GM23338 (cell line): ENCODE data around the gene USP36. TPM values are rescaled to one million over a fixed set of nuclear protein-coding genes. Genes with fewer than 3 reads are reported as not detected.
A peak's percentile ranks its signal among the peaks of the same experiment; 100 is the strongest.

Experiments
- ATAC-seq: fragments of 200-7000 bp; cut with Tn5 transposase; 3 replicates; pipeline ENCODE4 v1.9.1; 2020
- DNase-seq: peaks from one replicate; pipeline ENCODE4 v3.0.0-alpha.2; 2015; ENCODE audit warnings: low spot score
- H2AFZ ChIP-seq: fragments of 200-600 bp; sonication (generic); 2 replicates; pipeline ENCODE4 v1.8.0; 2016; ENCODE audit warnings: antibody characterized with exemption, mild to moderate bottlenecking, moderate library complexity
- H3F3A ChIP-seq: fragments of 200-600 bp; sonication (generic); replicated peaks from 2 replicates; pipeline ENCODE4 v1.8.0; 2017; ENCODE audit warnings: antibody characterized with exemption, mixed run types, low read depth
- H3K27ac ChIP-seq: fragments of 200-600 bp; sonication (generic); 2 replicates; pipeline ENCODE4 v1.6.1; 2016; ENCODE audit warnings: low read depth
- H3K27me3 ChIP-seq: fragments of 200-600 bp; sonication (generic); 2 replicates; pipeline ENCODE4 v1.8.0; 2016; ENCODE audit warnings: mild to moderate bottlenecking, mixed run types, moderate library complexity; ENCODE audit not compliant: insufficient read depth
- H3K36me3 ChIP-seq: fragments of 200-600 bp; sonication (generic); 2 replicates; pipeline ENCODE4 v1.8.0; 2016; ENCODE audit warnings: mild to moderate bottlenecking; ENCODE audit not compliant: insufficient read depth
- H3K4me1 ChIP-seq: fragments of 200-600 bp; sonication (generic); 2 replicates; pipeline ENCODE4 v1.8.0; 2016; ENCODE audit warnings: mild to moderate bottlenecking, moderate library complexity; ENCODE audit not compliant: insufficient read depth
- H3K4me2 ChIP-seq: fragments of 200-600 bp; sonication (generic); 2 replicates; pipeline ENCODE4 v1.7.1; 2017; ENCODE audit warnings: mixed run types
- H3K4me3 ChIP-seq: fragments of 200-600 bp; sonication (generic); 2 replicates; pipeline ENCODE4 v1.6.1; 2016; ENCODE audit warnings: mixed run types
- H3K79me2 ChIP-seq: fragments of 200-600 bp; sonication (generic); replicated peaks from 2 replicates; pipeline ENCODE4 v1.8.0; 2017; ENCODE audit warnings: mild to moderate bottlenecking; ENCODE audit not compliant: insufficient read depth
- H3K9me2 ChIP-seq: fragments of 200-600 bp; sonication (generic); 2 replicates; pipeline ENCODE4 v1.8.0; 2017; ENCODE audit not compliant: insufficient read depth
- H4K20me1 ChIP-seq: fragments of 200-600 bp; sonication (generic); replicated peaks from 2 replicates; pipeline ENCODE4 v1.8.0; 2017; ENCODE audit warnings: mild to moderate bottlenecking; ENCODE audit not compliant: insufficient read depth
- H3K27ac Mint-ChIP-seq: 2 replicates; pipeline ENCODE4 v1.8.0; 2020; ENCODE audit warnings: inconsistent platforms, mild to moderate bottlenecking, moderate library complexity, mixed read lengths
- H3K27me3 Mint-ChIP-seq: 3 replicates; pipeline ENCODE4 v1.8.0; 2022; ENCODE audit warnings: low read depth, mild to moderate bottlenecking, moderate library complexity, mixed read lengths, inconsistent platforms; ENCODE audit not compliant: insufficient read depth, poor library complexity
- H3K36me3 Mint-ChIP-seq: 3 replicates; pipeline ENCODE4 v1.8.0; 2021; ENCODE audit warnings: low read depth, mild to moderate bottlenecking, inconsistent platforms, moderate library complexity, mixed read lengths
- H3K4me1 Mint-ChIP-seq: 3 replicates; pipeline ENCODE4 v1.8.0; 2020; ENCODE audit warnings: mild to moderate bottlenecking, inconsistent platforms, mixed read lengths
- H3K4me3 Mint-ChIP-seq: 3 replicates; pipeline ENCODE4 v1.8.0; 2021; ENCODE audit warnings: moderate library complexity, mild to moderate bottlenecking, inconsistent platforms, mixed read lengths
- H3K9me3 Mint-ChIP-seq: 3 replicates; pipeline ENCODE4 v1.8.0; 2020; ENCODE audit warnings: moderate library complexity, mild to moderate bottlenecking, inconsistent platforms, mixed read lengths
- CREB1 ChIP-seq: fragments of 250-450 bp; sonication (Bioruptor Pico); IDR thresholded peaks from 2 replicates; pipeline ENCODE4 v1.5.0; 2020; ENCODE audit warnings: low read depth, mild to moderate bottlenecking, moderate library complexity
- EZH2 ChIP-seq: fragments of 200-600 bp; sonication (generic); IDR thresholded peaks from one replicate; pipeline ENCODE4 v1.8.0; 2017; ENCODE audit warnings: antibody characterized with exemption, mild to moderate bottlenecking, low read depth; ENCODE audit not compliant: unreplicated experiment
- EZH2phosphoT487 ChIP-seq: fragments of 200-600 bp; sonication (generic); IDR thresholded peaks from one replicate; pipeline ENCODE4 v1.8.1; 2018; ENCODE audit warnings: antibody characterized with exemption; ENCODE audit not compliant: unreplicated experiment
- STAT1 ChIP-seq: IDR thresholded peaks from one replicate; pipeline ENCODE4 v1.6.1; 2016; ENCODE audit warnings: antibody characterized with exemption; ENCODE audit not compliant: unreplicated experiment
- polyA plus RNA-seq: library from polyadenylated mRNA; unstranded; fragments of >200 nt; fragmentation: Nextera tagmentation; extraction: Ambion mirVana; gene quantifications from 2 replicates; pipeline ENCODE4 v1.2.1, GENCODE V29; 2016
- total RNA-seq: library from RNA; depleted of rRNA; stranded (reverse); fragments of >200 nt; shearing (Covaris generic); gene quantifications from 2 replicates; pipeline ENCODE4 v1.2.3, GENCODE V29; 2014
- TF ChIP-seq, protein P1 (sequence below): fragments of 250-450 bp; sonication (Bioruptor Pico); IDR thresholded peaks from 2 replicates; pipeline ENCODE4 v1.5.0; 2020; ENCODE audit warnings: mild to moderate bottlenecking, moderate library complexity

Gene USP36
- total and polyA plus RNA-seq, 2 experiments from 2014 or later, result 36.2 to 55.5 TPM

GRCh38 chr17:78839235-78839761, 1.3 kb downstream of the USP36 start (continued):
- TF ChIP-seq, protein P1, sequence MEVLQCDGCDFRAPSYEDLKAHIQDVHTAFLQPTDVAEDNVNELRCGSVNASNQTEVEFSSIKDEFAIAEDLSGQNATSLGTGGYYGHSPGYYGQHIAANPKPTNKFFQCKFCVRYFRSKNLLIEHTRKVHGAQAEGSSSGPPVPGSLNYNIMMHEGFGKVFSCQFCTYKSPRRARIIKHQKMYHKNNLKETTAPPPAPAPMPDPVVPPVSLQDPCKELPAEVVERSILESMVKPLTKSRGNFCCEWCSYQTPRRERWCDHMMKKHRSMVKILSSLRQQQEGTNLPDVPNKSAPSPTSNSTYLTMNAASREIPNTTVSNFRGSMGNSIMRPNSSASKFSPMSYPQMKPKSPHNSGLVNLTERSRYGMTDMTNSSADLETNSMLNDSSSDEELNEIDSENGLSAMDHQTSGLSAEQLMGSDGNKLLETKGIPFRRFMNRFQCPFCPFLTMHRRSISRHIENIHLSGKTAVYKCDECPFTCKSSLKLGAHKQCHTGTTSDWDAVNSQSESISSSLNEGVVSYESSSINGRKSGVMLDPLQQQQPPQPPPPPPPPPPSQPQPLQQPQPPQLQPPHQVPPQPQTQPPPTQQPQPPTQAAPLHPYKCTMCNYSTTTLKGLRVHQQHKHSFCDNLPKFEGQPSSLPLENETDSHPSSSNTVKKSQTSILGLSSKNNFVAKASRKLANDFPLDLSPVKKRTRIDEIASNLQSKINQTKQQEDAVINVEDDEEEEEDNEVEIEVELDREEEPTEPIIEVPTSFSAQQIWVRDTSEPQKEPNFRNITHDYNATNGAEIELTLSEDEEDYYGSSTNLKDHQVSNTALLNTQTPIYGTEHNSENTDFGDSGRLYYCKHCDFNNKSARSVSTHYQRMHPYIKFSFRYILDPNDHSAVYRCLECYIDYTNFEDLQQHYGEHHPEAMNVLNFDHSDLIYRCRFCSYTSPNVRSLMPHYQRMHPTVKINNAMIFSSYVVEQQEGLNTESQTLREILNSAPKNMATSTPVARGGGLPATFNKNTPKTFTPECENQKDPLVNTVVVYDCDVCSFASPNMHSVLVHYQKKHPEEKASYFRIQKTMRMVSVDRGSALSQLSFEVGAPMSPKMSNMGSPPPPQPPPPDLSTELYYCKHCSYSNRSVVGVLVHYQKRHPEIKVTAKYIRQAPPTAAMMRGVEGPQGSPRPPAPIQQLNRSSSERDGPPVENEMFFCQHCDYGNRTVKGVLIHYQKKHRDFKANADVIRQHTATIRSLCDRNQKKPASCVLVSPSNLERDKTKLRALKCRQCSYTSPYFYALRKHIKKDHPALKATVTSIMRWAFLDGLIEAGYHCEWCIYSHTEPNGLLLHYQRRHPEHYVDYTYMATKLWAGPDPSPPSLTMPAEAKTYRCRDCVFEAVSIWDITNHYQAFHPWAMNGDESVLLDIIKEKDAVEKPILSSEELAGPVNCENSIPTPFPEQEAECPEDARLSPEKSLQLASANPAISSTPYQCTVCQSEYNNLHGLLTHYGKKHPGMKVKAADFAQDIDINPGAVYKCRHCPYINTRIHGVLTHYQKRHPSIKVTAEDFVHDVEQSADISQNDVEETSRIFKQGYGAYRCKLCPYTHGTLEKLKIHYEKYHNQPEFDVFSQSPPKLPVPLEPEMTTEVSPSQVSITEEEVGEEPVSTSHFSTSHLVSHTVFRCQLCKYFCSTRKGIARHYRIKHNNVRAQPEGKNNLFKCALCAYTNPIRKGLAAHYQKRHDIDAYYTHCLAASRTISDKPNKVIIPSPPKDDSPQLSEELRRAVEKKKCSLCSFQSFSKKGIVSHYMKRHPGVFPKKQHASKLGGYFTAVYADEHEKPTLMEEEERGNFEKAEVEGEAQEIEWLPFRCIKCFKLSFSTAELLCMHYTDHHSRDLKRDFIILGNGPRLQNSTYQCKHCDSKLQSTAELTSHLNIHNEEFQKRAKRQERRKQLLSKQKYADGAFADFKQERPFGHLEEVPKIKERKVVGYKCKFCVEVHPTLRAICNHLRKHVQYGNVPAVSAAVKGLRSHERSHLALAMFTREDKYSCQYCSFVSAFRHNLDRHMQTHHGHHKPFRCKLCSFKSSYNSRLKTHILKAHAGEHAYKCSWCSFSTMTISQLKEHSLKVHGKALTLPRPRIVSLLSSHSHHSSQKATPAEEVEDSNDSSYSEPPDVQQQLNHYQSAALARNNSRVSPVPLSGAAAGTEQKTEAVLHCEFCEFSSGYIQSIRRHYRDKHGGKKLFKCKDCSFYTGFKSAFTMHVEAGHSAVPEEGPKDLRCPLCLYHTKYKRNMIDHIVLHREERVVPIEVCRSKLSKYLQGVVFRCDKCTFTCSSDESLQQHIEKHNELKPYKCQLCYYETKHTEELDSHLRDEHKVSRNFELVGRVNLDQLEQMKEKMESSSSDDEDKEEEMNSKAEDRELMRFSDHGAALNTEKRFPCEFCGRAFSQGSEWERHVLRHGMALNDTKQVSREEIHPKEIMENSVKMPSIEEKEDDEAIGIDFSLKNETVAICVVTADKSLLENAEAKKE, result no peak
- no peak for TF ChIP-seq EZH2
- no peak for TF ChIP-seq EZH2phosphoT487

GRCh38 chr17:78838574-78839005, 2.0 kb downstream of the USP36 start:
- Histone ChIP-seq H3K4me2 (peak overlapping the region; percentile 96), H4K20me1 (peaks cover 36% of the 10 kb centered on the region), H3K79me2 (peaks cover 50% of the 10 kb centered on the region), H3K4me1 (peaks cover 13% of the 10 kb centered on the region), H2AFZ (no peak overlapping the region), H3K36me3 (peaks cover 44% of the 10 kb centered on the region), H3K9me2 (no peaks in the 10 kb centered on the region), H3K27me3 (no peaks in the 10 kb centered on the region), H3K27ac (no peak overlapping the region), H3F3A (peaks cover 2% of the 10 kb centered on the region; the same call in 1 of the 2 replicates), H3K4me3 (peak overlapping the region; percentile 97)
- DNase-seq (no peak), ATAC-seq (no peak)
- TF ChIP-seq CREB1 (CRISPR knock-in tag) (no peak), STAT1 (no peak)
- Mint-ChIP-seq H3K4me1 (peaks cover 21% of the 10 kb centered on the region), H3K27me3 (peaks cover 9% of the 10 kb centered on the region), H3K9me3 (no peaks in the 10 kb centered on the region; the same call in 2 of the 3 replicates), H3K36me3 (peaks cover 43% of the 10 kb centered on the region), H3K4me3 (peak overlapping the region; percentile 93), H3K27ac (no peak overlapping the region)
